H9 (cell line): ENCODE results near the gene KRTDAP. TPM values are rescaled to one million over a fixed set of nuclear protein-coding genes. Genes with fewer than 3 reads are reported as not detected.

ENCODE experiments used
- DNase-seq: peaks from one replicate; pipeline ENCODE4 v3.0.0-alpha.2; 2017
- H2AFZ ChIP-seq: one replicate; pipeline ENCODE4 v1.6.1; 2013; ENCODE audit warnings: mild to moderate bottlenecking, low read length, control low read depth, moderate library complexity
- H2AK5ac ChIP-seq: 2 replicates; pipeline ENCODE4 v1.6.1; 2013; ENCODE audit warnings: low read length, control low read depth, mixed read lengths; ENCODE audit not compliant: insufficient read length
- H2BK120ac ChIP-seq: one replicate; pipeline ENCODE4 v1.6.1; 2013; ENCODE audit warnings: low read depth, mild to moderate bottlenecking, low read length, control low read depth, inconsistent platforms; ENCODE audit not compliant: poor library complexity, severe bottlenecking
- H2BK12ac ChIP-seq: 2 replicates; pipeline ENCODE4 v1.6.1; 2013; ENCODE audit warnings: low read length, control low read depth, mixed read lengths, low read depth; ENCODE audit not compliant: insufficient read length
- H2BK15ac ChIP-seq: 2 replicates; pipeline ENCODE4 v1.6.1; 2013; ENCODE audit warnings: low read depth, low read length, control low read depth
- H2BK20ac ChIP-seq: one replicate; pipeline ENCODE4 v1.6.1; 2013; ENCODE audit warnings: low read depth, mild to moderate bottlenecking, low read length, control low read depth, inconsistent platforms; ENCODE audit not compliant: poor library complexity, severe bottlenecking
- H2BK5ac ChIP-seq: 2 replicates; pipeline ENCODE4 v1.6.1; 2013; ENCODE audit warnings: low read length, control low read depth, mixed read lengths; ENCODE audit not compliant: insufficient read length
- H3K14ac ChIP-seq: 2 replicates; pipeline ENCODE4 v1.6.1; 2013; ENCODE audit warnings: low read length, control low read depth; ENCODE audit not compliant: insufficient read depth
- H3K18ac ChIP-seq: 2 replicates; pipeline ENCODE4 v1.6.1; 2013; ENCODE audit warnings: low read depth, mild to moderate bottlenecking, mixed read lengths, low read length, control low read depth; ENCODE audit not compliant: insufficient read length
- H3K23ac ChIP-seq: 2 replicates; pipeline ENCODE4 v1.6.1; 2013; ENCODE audit warnings: low read length, control low read depth, mixed read lengths, low read depth; ENCODE audit not compliant: insufficient read length
- H3K23me2 ChIP-seq: 2 replicates; pipeline ENCODE4 v1.6.1; 2013; ENCODE audit warnings: low read depth, mild to moderate bottlenecking, mixed read lengths, low read length, control low read depth; ENCODE audit not compliant: insufficient read length, poor library complexity, severe bottlenecking
- H3K27ac ChIP-seq: 2 replicates; pipeline ENCODE4 v1.5.1; 2013; ENCODE audit warnings: low read length, control low read depth, mixed read lengths, low read depth; ENCODE audit not compliant: insufficient read length
- H3K27me3 ChIP-seq: 2 replicates; pipeline ENCODE4 v1.6.1; 2013; ENCODE audit warnings: low read length, control low read depth, inconsistent platforms; ENCODE audit not compliant: insufficient read depth
- H3K4ac ChIP-seq: 2 replicates; pipeline ENCODE4 v1.6.1; 2013; ENCODE audit warnings: low read depth, mild to moderate bottlenecking, control low read depth, inconsistent platforms, low read length, moderate library complexity
- H3K4me1 ChIP-seq: 2 replicates; pipeline ENCODE4 v1.6.1; 2013; ENCODE audit warnings: low read length, control low read depth, inconsistent platforms; ENCODE audit not compliant: insufficient read depth
- H3K4me2 ChIP-seq: 2 replicates; pipeline ENCODE4 v1.6.1; 2013; ENCODE audit warnings: low read length, control low read depth, mixed read lengths; ENCODE audit not compliant: insufficient read length, insufficient read depth
- H3K56ac ChIP-seq: 2 replicates; pipeline ENCODE4 v1.6.1; 2013; ENCODE audit warnings: low read depth, mild to moderate bottlenecking, mixed read lengths, low read length, control low read depth; ENCODE audit not compliant: insufficient read length
- H3K79me1 ChIP-seq: 2 replicates; pipeline ENCODE4 v1.6.1; 2013; ENCODE audit warnings: low read depth, mild to moderate bottlenecking, moderate library complexity, low read length, control low read depth, inconsistent platforms; ENCODE audit not compliant: insufficient read depth, poor library complexity, severe bottlenecking
- H3K79me2 ChIP-seq: 2 replicates; pipeline ENCODE4 v1.6.1; 2013; ENCODE audit warnings: low read length, control low read depth, inconsistent platforms; ENCODE audit not compliant: insufficient read depth
- H3K9ac ChIP-seq: 2 replicates; pipeline ENCODE4 v1.6.1; 2013; ENCODE audit warnings: low read length, control low read depth, mixed read lengths; ENCODE audit not compliant: insufficient read length; ENCODE audit errors: extremely low read depth
- H3K9me3 ChIP-seq: one replicate; pipeline ENCODE4 v1.6.1; 2013; ENCODE audit warnings: low read depth, low read length, inconsistent platforms; ENCODE audit not compliant: control insufficient read depth
- H3T11ph ChIP-seq: one replicate; pipeline ENCODE4 v1.6.1; 2013; ENCODE audit warnings: mild to moderate bottlenecking, low read length, control low read depth, inconsistent platforms
- H4K20me1 ChIP-seq: one replicate; pipeline ENCODE4 v1.6.1; 2013; ENCODE audit not compliant: control insufficient read depth, insufficient read length, insufficient read depth
- H4K5ac ChIP-seq: 2 replicates; pipeline ENCODE4 v1.6.1; 2013; ENCODE audit warnings: low read depth, mild to moderate bottlenecking, mixed read lengths, low read length, control low read depth; ENCODE audit not compliant: insufficient read length
- H4K8ac ChIP-seq: replicated peaks from 2 replicates; pipeline ENCODE4 v1.6.1; 2013; ENCODE audit warnings: low read length, control low read depth, mixed read lengths, low read depth; ENCODE audit not compliant: insufficient read length
- H4K91ac ChIP-seq: 2 replicates; pipeline ENCODE4 v1.6.1; 2013; ENCODE audit warnings: low read depth, mild to moderate bottlenecking, moderate library complexity, mixed read lengths, low read length, control low read depth; ENCODE audit not compliant: insufficient read length
- H3K27ac Mint-ChIP-seq, 3 experiments: 2 replicates in 2 of 3; 3 replicates in 1 of 3; pipeline ENCODE4 v1.8.0; 2020 to 2021; ENCODE audit warnings: mixed read lengths in 3 of 3, mild to moderate bottlenecking in 1 of 3, moderate library complexity in 1 of 3
- H3K27me3 Mint-ChIP-seq: 2 replicates; pipeline ENCODE4 v1.8.0; 2021; ENCODE audit warnings: low read depth, mild to moderate bottlenecking, moderate library complexity, mixed read lengths
- H3K36me3 Mint-ChIP-seq, 3 experiments: 2 replicates in 2 of 3; 3 replicates in 1 of 3; pipeline ENCODE4 v1.8.0; 2020 to 2021; ENCODE audit warnings: low read depth in 3 of 3, mixed read lengths in 3 of 3; ENCODE audit not compliant: insufficient read depth in 1 of 3
- H3K4me1 Mint-ChIP-seq, 2 experiments: 2 replicates each; pipeline ENCODE4 v1.8.0; 2020; ENCODE audit warnings: mixed read lengths in 2 of 2
- H3K4me3 Mint-ChIP-seq, 2 experiments: 2 replicates in 1 of 2; 3 replicates in 1 of 2; pipeline ENCODE4 v1.8.0; 2020 to 2021; ENCODE audit warnings: mild to moderate bottlenecking in 2 of 2, mixed read lengths in 2 of 2, moderate library complexity in 1 of 2
- H3K9me3 Mint-ChIP-seq, 2 experiments: 2 replicates in 1 of 2; 3 replicates in 1 of 2; pipeline ENCODE4 v1.8.0; 2020; ENCODE audit warnings: mild to moderate bottlenecking in 2 of 2, mixed read lengths in 2 of 2, moderate library complexity in 1 of 2
- CTCF ChIP-seq: fragments of 200-600 bp; sonication (generic); conservative IDR thresholded peaks from 3 replicates; pipeline ENCODE4 v1.8.0; 2021; ENCODE audit warnings: antibody characterized with exemption, mild to moderate bottlenecking
- WGBS: extraction: QIAGEN DNeasy Blood & Tissue Kit; methylation state at CpG from one replicate; pipeline ENCODE4 v1.1.7; 2013; ENCODE audit warnings: missing lambda C conversion rate, low lambda C conversion rate, mixed read lengths; ENCODE audit not compliant: insufficient read length; ENCODE audit errors: extremely low coverage; 5-methylcytosine and 5-hydroxymethylcytosine counted together
- total RNA-seq: library from RNA; stranded (reverse); gene quantifications from 2 replicates; pipeline ENCODE4 v1.2.1, GENCODE V29; 2021

The KRTDAP gene
- total RNA-seq, 1 experiment from 2014 or later: 0.87 TPM

- no peak overlapping the region for H3K4me2 ChIP-seq
- peaks cover 5% of the 10 kb centered on the region; the same call in 1 of the 2 replicates for H3K4me1 ChIP-seq
- no peak overlapping the region for H3T11ph ChIP-seq
- no peak for TF ChIP-seq CTCF
- no peaks in the 10 kb centered on the region for H4K20me1 ChIP-seq
- no peak for DNase-seq
- H3K79me1 ChIP-seq: no peaks in the 10 kb centered on the region
- H3K18ac ChIP-seq: no peak overlapping the region
- no peak overlapping the region for H2BK20ac ChIP-seq
- H3K14ac ChIP-seq: no peak overlapping the region
- no peak overlapping the region for H3K56ac ChIP-seq
- H4K8ac ChIP-seq: no peak overlapping the region
- H3K9ac ChIP-seq: no peak overlapping the region
- H3K9me3 ChIP-seq: no peaks in the 10 kb centered on the region
- no peak overlapping the region for H2BK15ac ChIP-seq
- Mint-ChIP-seq H3K36me3 (no peaks in the 10 kb centered on the region), H3K4me1 (peaks cover 16 to 40% of the 10 kb centered on the region in 2 experiments), H3K27me3 (peaks cover 20% of the 10 kb centered on the region), H3K27ac (0 out of 7 replicates have a peak overlapping the region, but pooled peaks of 1 of the 3 experiments have one; percentile 0), H3K4me3 (no peak overlapping the region; a peak in 1 of 5 replicates), H3K9me3 (no peaks in the 10 kb centered on the region; a peak in 1 of 5 replicates)
- H4K5ac ChIP-seq: no peak overlapping the region
- H3K79me2 ChIP-seq: no peaks in the 10 kb centered on the region
- no peak overlapping the region for H2AFZ ChIP-seq
- no peak overlapping the region for H2BK12ac ChIP-seq
- no peak overlapping the region for H2AK5ac ChIP-seq
- H3K27ac ChIP-seq: no peak overlapping the region
- no peak overlapping the region for H4K91ac ChIP-seq
- peaks cover 3% of the 10 kb centered on the region for H3K23me2 ChIP-seq
- no peak overlapping the region for H3K4ac ChIP-seq
- no peaks in the 10 kb centered on the region; the same call in none of the 2 replicates for H3K27me3 ChIP-seq
- H2BK5ac ChIP-seq: no peak overlapping the region
- H2BK120ac ChIP-seq: no peak overlapping the region
- H3K23ac ChIP-seq: no peak overlapping the region
- no CpG with 5 or more reads among the region's 7 CpGs for WGBS
These were observed 29.0 kb upstream of the KRTDAP start for GRCh38 chr19:35519291-35519690.
